AG04450 (cell line): ENCODE results near the gene HNMT. TPM values are rescaled to one million over a fixed set of nuclear protein-coding genes. Genes with fewer than 3 reads are reported as not detected.

Source experiments
- CTCF ChIA-PET: fragments of 300-600, 350-600 bp; formaldehyde crosslinking; extraction: SDS; loops from one replicate; lab custom pipeline; 2022; ENCODE audit warnings: antibody characterized with exemption, inconsistent platforms; lab: Charles Lee
- POLR2A ChIA-PET: fragments of 350-600 bp; formaldehyde crosslinking; extraction: SDS; loops from one replicate; lab custom pipeline; 2021; ENCODE audit warnings: antibody characterized with exemption, inconsistent platforms; lab: Yijun Ruan, JAX
- DNase-seq: peaks from one replicate; pipeline ENCODE4 v3.0.0-alpha.2; 2011; ENCODE audit warnings: low read depth, low spot score
- H3K27ac ChIP-seq: one replicate; pipeline ENCODE4 v1.5.1; 2012; ENCODE audit warnings: low read depth, low read length, control low read depth
- H3K27me3 ChIP-seq: one replicate; pipeline ENCODE4 v1.6.0; 2012; ENCODE audit warnings: low read length; ENCODE audit not compliant: control insufficient read depth, insufficient read depth
- H3K4me3 ChIP-seq: 2 replicates; pipeline ENCODE4 v1.5.1; 2011; ENCODE audit warnings: mild to moderate bottlenecking, low read depth, low read length, control low read depth
- H3K9me3 ChIP-seq: 2 replicates; pipeline ENCODE4 v1.5.1; 2012; ENCODE audit warnings: low read length; ENCODE audit not compliant: control insufficient read depth, insufficient read depth
- polyA plus RNA-seq: library from polyadenylated mRNA; depleted of rRNA; stranded (reverse); fragments of >200 nt; gene quantifications from 2 replicates; pipeline ENCODE4 v1.2.3, GENCODE V29; 2011
- TF ChIP-seq, protein P1 (sequence below): IDR thresholded peaks from 2 replicates; pipeline ENCODE4 v1.5.1; 2011; ENCODE audit warnings: low read depth, low read length, control low read depth, inconsistent platforms

The HNMT gene
- polyA plus RNA-seq, 1 experiment: 47.0 TPM

GRCh38 chr2:137944714-137945113, 19.6 kb upstream of the HNMT start:
- ChIA-PET POLR2A (no interaction called here), CTCF (interaction anchor here (0.5 to 1.8 kb wide), 3 partner anchors 20 to 146 kb away, joined by 7 to 10 read pairs (median 7); partner anchors contain the start of gene HNMT)
- H3K27ac ChIP-seq: no peak overlapping the region
- DNase-seq: no peak
- H3K9me3 ChIP-seq: no peaks in the 10 kb centered on the region
- no peaks in the 10 kb centered on the region for H3K27me3 ChIP-seq
- no peak overlapping the region for H3K4me3 ChIP-seq
- TF ChIP-seq, protein P1, sequence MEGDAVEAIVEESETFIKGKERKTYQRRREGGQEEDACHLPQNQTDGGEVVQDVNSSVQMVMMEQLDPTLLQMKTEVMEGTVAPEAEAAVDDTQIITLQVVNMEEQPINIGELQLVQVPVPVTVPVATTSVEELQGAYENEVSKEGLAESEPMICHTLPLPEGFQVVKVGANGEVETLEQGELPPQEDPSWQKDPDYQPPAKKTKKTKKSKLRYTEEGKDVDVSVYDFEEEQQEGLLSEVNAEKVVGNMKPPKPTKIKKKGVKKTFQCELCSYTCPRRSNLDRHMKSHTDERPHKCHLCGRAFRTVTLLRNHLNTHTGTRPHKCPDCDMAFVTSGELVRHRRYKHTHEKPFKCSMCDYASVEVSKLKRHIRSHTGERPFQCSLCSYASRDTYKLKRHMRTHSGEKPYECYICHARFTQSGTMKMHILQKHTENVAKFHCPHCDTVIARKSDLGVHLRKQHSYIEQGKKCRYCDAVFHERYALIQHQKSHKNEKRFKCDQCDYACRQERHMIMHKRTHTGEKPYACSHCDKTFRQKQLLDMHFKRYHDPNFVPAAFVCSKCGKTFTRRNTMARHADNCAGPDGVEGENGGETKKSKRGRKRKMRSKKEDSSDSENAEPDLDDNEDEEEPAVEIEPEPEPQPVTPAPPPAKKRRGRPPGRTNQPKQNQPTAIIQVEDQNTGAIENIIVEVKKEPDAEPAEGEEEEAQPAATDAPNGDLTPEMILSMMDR: no peak

DNA sequence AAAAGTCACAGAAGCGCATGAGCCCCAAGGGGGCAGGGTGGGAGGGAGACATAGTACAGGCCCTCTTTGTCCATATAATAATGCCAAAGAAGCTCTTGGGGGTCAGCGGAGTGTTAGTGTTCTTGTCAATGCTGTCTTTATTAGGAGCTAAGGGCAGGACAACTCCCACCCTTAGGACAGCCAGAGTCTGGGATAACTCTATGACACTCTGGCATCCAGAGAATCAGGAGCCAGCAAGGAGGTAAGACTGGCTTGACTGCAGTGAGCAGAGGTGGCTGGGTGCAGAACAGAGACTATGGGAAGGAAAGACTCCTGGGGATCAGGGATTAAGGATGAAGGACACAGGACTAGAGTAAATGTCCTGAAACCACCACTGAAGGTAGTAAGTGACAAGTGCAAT, 19.0 kb upstream of the HNMT start:
- CTCF ChIA-PET: interaction anchor here (0.5 to 1.8 kb wide), 2 partner anchors 19 to 146 kb away, joined by 7 to 10 read pairs; partner anchors contain the start of gene HNMT
- no peak for DNase-seq
- Histone ChIP-seq H3K27me3 (no peaks in the 10 kb centered on the region), H3K27ac (no peak overlapping the region), H3K4me3 (no peak overlapping the region), H3K9me3 (no peaks in the 10 kb centered on the region)
- TF ChIP-seq, protein P1: no peak
- POLR2A ChIA-PET: interaction anchor here (0.7 kb wide), 1 partner anchor 447 kb away, joined by 5 read pairs; no protein-coding TSS in a partner anchor

GRCh38 chr2:137946227-137946626, 18.0 kb upstream of the HNMT start:
- TF ChIP-seq, protein P1: no peak

GRCh38 chr2:137947032-137947727, 17.1 kb upstream of the HNMT start:
- Histone ChIP-seq H3K27ac (no peak overlapping the region), H3K9me3 (no peaks in the 10 kb centered on the region), H3K27me3 (no peaks in the 10 kb centered on the region), H3K4me3 (no peak overlapping the region)
- ChIA-PET POLR2A (no interaction called here), CTCF (interaction anchor here (0.6 to 1.5 kb wide), 6 partner anchors 12 to 840 kb away, joined by 3 to 4 read pairs (median 3); no protein-coding TSS in a partner anchor)
- no peak for DNase-seq
- TF ChIP-seq, protein P1: no peak

More at GRCh38 chr2:137946227-137946626, 18.0 kb upstream of the HNMT start:
- CTCF ChIA-PET: interaction anchor here (0.8 to 1.8 kb wide), 3 partner anchors 18 to 145 kb away, joined by 3 to 10 read pairs (median 4); partner anchors contain the start of gene HNMT
- no peaks in the 10 kb centered on the region for H3K27me3 ChIP-seq
- H3K9me3 ChIP-seq: no peaks in the 10 kb centered on the region
- H3K27ac ChIP-seq: no peak overlapping the region
- no peak for DNase-seq
- POLR2A ChIA-PET: no interaction called here
- H3K4me3 ChIP-seq: no peak overlapping the region

DNA sequence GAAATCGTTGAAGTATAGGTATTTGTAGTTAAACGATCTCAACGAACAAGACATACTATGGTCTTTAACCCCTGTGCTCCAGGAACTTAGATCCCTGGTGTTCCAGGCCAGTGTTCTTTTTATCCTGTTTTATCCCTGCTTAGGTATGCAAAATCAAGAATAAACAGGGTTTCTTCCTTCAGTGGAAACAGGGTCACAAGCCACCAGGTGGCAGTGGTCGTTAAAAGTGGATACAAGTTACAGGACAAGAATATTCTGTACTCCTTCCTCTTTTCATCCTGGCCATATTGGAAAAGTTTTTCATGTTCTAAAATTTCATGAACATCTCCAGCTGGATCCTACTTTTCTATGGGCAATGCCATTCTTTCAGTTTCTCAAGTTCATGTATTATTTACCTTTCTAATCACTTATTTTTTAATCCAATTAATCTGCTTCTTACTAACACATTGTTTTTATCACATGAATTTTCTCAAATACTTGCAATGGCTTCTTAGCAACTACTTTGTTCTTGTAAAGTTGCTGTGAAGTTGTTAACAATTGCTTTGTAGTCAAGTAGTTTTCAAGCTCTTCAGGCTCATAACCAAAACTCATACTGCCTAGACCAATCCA, 16.4 kb upstream of the HNMT start:
- H3K27ac ChIP-seq: no peak overlapping the region
- CTCF ChIA-PET: interaction anchor here (0.7 to 2.6 kb wide), 13 partner anchors 9 to 839 kb away, joined by 3 to 37 read pairs (median 5); partner anchors contain the start of gene HNMT
- POLR2A ChIA-PET: no interaction called here
- H3K27me3 ChIP-seq: no peaks in the 10 kb centered on the region
- DNase-seq: no peak
- no peaks in the 10 kb centered on the region for H3K9me3 ChIP-seq
- no peak overlapping the region for H3K4me3 ChIP-seq
- TF ChIP-seq, protein P1: peak; percentile 70
